ENCODE data around the gene TXK. TPM values are rescaled to one million over a fixed set of nuclear protein-coding genes. Genes with fewer than 3 reads are reported as not detected.

Gene TXK
- total RNA-seq, 1 experiment from 2014 or later = 0.70 TPM

GRCh38 chr4:48130100-48130499 is 4.0 kb downstream of the TXK start (continued):
- TF ChIP-seq ZSCAN18 (CRISPR knock-in tag; IDR thresholded peaks at IDR 0.05) (no peak), MXD4 (CRISPR knock-in tag; IDR thresholded peaks at IDR 0.05; ENCODE audit: borderline replicate concordance) (no peak), ZNF263 (CRISPR knock-in tag; IDR thresholded peaks at IDR 0.05; ENCODE audit: low read depth) (no peak), CDX4 (CRISPR knock-in tag; IDR thresholded peaks at IDR 0.05; ENCODE audit: borderline replicate concordance) (no peak), JAZF1 (CRISPR knock-in tag; IDR thresholded peaks at IDR 0.05) (no peak), ZNF219 (CRISPR knock-in tag; IDR thresholded peaks at IDR 0.05; ENCODE audit: borderline replicate concordance) (no peak), ZNF416 (CRISPR knock-in tag; IDR thresholded peaks at IDR 0.05) (no peak), ZBTB21 (CRISPR knock-in tag; IDR thresholded peaks at IDR 0.05; ENCODE audit: borderline replicate concordance) (no peak), HMGA2 (CRISPR knock-in tag; IDR thresholded peaks at IDR 0.05) (no peak), ZNF121 (CRISPR knock-in tag; IDR thresholded peaks at IDR 0.05) (no peak), HMGXB4 (CRISPR knock-in tag; IDR thresholded peaks at IDR 0.05) (no peak), ZNF512 (CRISPR knock-in tag; IDR thresholded peaks at IDR 0.05; ENCODE audit: borderline replicate concordance) (no peak), MAX (CRISPR knock-in tag; IDR thresholded peaks at IDR 0.05) (no peak), IRF2 (CRISPR knock-in tag; IDR thresholded peaks at IDR 0.05; ENCODE audit: borderline replicate concordance, low read depth) (no peak)

- no peak overlapping the region for H3K4me3 Mint-ChIP-seq
- 0 out of 2 replicates have a peak, but pooled peaks cover 3% of the 10 kb centered on the region for H3K9me3 Mint-ChIP-seq
- ChIA-PET POLR2A (no interaction called here), CTCF (interaction anchor here (0.7 to 3.6 kb wide), 7 partner anchors 11 to 182 kb away, joined by 3 to 37 read pairs (median 3); no protein-coding TSS in a partner anchor)
- H3K36me3 Mint-ChIP-seq = peaks cover 4% of the 10 kb centered on the region
- H3K4me1 Mint-ChIP-seq = peaks cover 54% of the 10 kb centered on the region
- H3K27me3 Mint-ChIP-seq (ENCODE audit: low read depth) = peaks cover 3% of the 10 kb centered on the region; the same call in 1 of the 2 replicates
- peak overlapping the region; percentile 57; the same call in 1 of the 2 replicates for H3K27ac Mint-ChIP-seq
- DNase-seq (ENCODE audit: low spot score) = no peak
- ATAC-seq = peak; percentile 23
- TF ChIP-seq TEAD4 (CRISPR knock-in tag; IDR thresholded peaks at IDR 0.05) (no peak), PREB (CRISPR knock-in tag; IDR thresholded peaks at IDR 0.05; ENCODE audit: borderline replicate concordance) (no peak), ZMAT4 (CRISPR knock-in tag; IDR thresholded peaks at IDR 0.05) (no peak), ZNF138 (CRISPR knock-in tag; conservative IDR thresholded peaks at IDR 0.05) (no peak), SMAD3 (CRISPR knock-in tag; IDR thresholded peaks at IDR 0.05; ENCODE audit: borderline replicate concordance) (no peak), ZBTB21 (CRISPR knock-in tag; IDR thresholded peaks at IDR 0.05; ENCODE audit: borderline replicate concordance) (no peak), NR3C1 (CRISPR knock-in tag; conservative IDR thresholded peaks at IDR 0.05; ENCODE audit: low read depth) (no peak), NFE2L1 (CRISPR knock-in tag; IDR thresholded peaks at IDR 0.05) (no peak), GABPB1 (CRISPR knock-in tag; IDR thresholded peaks at IDR 0.05) (no peak), ZBTB43 (CRISPR knock-in tag; IDR thresholded peaks at IDR 0.05) (no peak), IRF2 (CRISPR knock-in tag; IDR thresholded peaks at IDR 0.05; ENCODE audit: borderline replicate concordance, low read depth) (no peak), RELA (CRISPR knock-in tag; IDR thresholded peaks at IDR 0.05; ENCODE audit: borderline replicate concordance) (no peak), ZSCAN18 (CRISPR knock-in tag; IDR thresholded peaks at IDR 0.05) (no peak), SMAD4 (CRISPR knock-in tag; IDR thresholded peaks at IDR 0.05) (no peak)
Observed at GRCh38 chr4:48129307-48130014, 4.6 kb downstream of the TXK start.
